HG03103 (cell line): ENCODE data around the gene ZC3H8.
A peak's percentile ranks its signal among the peaks of the same experiment; 100 is the strongest.
"Not testable (repeated sequence)": the region's sequence is repeated elsewhere in the genome, so short reads cannot be mapped to it uniquely, and the experiment has no call there.

Experiments
- ATAC-seq: cut with Tn5 transposase; IDR thresholded peaks from one replicate; pipeline ENCODE4 v1.9.1; 2021; ENCODE audit warnings: low read depth; ENCODE audit not compliant: unreplicated experiment

ZC3H8 gene

DNA sequence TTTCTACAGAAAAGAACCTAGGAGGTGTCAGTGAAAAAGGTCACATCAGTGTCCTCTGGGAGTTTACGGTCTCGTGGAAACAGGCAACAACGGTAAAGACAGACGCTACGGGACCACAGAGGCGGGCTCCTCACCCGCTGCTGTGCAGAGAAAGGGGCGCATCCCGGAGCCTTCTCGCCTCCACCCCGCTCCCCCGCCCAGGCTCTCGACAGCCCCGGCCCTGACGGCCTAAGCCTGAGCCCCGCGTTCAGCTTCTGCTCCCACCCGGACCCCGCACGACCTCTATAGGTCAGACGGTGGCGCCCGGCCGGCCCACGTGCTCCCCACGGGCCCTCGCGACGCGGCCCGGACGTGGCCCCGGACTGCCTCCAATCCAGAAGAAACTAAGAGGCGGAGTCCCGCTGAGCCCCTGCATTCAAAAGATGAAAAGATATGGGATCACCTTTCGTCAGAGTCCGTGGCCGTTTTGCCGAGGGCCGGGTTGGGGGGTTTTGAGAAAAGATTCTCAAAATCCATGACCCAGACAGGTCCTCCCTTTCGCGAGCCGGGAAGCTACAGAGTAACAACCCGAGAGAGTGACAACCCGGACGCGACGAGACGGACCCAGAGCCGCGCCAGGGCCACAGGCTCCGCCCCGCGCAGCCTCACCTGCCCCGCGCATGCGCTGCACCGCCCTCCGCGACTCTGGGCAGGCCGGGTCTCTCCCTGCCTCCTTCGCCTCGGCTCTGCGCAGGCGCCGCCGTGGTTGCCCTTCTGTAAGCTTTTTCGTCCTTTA is at the start of gene ZC3H8:
TSS of gene ZC3H8 (minus strand) at position 577 of the 775 bp plus-strand sequence. CDS start at position 516, 61 bp downstream.
- peak; percentile 73 for ATAC-seq

- no peak for ATAC-seq
These were observed 49.6 kb upstream of the ZC3H8 start for GRCh38 chr2:112304298-112304941.

- ATAC-seq = no peak
These were observed 47.1 kb upstream of the ZC3H8 start for GRCh38 chr2:112301973-112302372.

DNA sequence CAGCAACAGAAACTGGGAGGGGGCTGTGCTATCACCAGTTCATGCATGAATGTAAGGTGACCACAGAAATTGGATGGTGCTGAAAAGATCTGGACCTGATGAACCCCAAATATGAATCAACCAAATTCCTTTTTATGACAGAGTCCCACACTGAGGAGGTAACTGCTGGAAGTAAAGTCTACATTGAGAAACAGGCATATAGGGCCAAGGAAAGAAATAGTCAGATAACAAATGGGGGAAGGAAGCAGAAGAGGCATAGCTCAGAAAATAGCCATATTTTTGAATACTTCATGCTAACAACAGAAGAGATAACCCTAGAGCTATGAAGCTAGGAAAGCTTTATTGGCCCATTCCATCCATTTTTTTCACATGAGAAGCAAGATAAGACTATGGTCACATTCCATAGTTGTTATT is 46.3 kb upstream of the ZC3H8 start:
- no peak for ATAC-seq

DNA sequence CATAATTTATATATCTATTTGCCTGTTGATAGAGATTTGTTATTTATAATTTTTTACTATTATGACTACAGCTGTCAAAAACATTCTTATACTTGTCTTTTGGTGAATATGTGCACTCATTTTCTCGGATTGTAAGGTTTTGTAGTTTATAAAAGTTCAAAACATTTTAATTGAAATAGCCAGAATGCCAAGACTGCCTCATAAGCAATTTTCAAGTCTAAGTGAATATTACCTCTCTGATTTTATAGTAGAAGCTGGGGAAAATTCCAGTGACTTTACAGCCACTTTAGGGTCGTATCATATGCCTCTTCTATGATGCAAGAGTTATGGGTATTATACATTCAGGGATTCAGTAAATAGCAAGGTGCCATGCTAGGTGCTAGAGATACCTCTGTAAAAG is 41.6 kb upstream of the ZC3H8 start:
- no peak for ATAC-seq

DNA sequence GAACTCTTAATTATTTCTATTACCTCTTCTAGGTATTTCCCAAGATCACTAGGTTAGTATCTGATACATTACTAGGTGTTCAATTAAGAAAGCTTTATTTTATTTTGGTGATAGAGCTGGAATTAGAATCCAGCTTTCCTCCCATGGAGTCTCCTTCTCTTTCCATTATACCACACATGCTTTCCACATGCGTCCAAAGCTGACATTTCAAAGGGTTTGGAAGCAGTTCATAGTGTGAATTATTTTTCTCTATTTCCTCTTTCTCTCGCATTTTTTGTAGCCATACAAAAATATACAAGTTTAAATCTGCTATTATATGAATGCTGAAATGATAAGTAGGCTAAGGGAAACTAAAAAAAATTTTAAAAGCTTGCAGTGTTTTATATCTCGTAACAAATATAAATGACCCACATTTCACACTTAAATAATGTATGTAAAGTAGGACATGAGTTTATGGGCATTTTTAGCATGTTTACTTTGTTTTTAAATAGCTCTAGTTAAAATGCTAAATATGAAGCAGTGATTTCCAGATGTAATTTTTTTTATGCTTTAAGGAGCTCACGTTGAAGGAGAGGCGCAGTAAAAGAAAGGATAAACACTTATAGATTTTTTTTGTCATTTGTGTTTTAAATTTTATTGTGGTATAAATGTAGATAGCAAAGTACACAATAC is 40.7 kb upstream of the ZC3H8 start:
- no peak for ATAC-seq

DNA sequence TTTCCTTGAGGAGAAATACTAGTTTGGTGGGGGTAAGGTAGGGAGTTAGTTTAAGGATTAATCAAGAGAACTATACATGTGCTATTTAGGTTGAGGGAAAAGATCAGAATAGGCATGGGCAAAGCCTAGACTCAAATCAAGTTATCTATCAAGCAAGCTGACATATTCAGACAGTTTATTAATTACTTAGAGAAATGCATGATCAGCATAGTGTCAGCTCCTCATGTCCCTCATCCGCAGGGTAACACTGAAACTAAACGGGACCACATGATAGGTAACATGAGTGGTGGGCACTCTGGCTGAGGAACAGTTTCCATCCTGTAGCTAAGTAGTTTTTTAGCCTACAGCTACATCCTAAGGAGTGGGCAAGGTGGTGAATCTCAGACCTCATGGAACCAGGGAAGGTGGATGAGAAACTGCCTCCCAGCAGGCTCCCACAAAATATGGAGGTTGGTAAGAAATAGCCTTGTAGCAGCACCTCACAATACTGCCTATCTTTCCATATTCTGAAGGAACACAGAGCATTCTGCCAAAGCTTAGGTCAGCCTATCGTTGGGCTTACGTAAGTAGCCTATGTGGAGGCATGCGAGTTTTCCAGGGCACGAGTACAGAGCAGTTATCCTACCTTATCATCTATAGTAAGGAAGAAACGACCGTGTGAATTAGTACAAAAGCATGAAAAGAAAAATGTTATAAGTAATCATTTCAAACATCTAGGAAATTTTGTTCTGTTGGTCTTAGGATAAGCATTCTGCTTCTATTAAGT is 39.0 kb upstream of the ZC3H8 start:
- ATAC-seq = no peak

- ATAC-seq = no peak
These were observed 35.8 kb upstream of the ZC3H8 start for GRCh38 chr2:112290648-112291047.

GRCh38 chr2:112290088-112290487 is 35.2 kb upstream of the ZC3H8 start:
- no peak for ATAC-seq

- ATAC-seq = not testable (repeated sequence)
These were observed 28.7 kb upstream of the ZC3H8 start for GRCh38 chr2:112283535-112283934.

- ATAC-seq = not testable (repeated sequence)
These were observed 27.2 kb upstream of the ZC3H8 start for GRCh38 chr2:112282066-112282465.

DNA sequence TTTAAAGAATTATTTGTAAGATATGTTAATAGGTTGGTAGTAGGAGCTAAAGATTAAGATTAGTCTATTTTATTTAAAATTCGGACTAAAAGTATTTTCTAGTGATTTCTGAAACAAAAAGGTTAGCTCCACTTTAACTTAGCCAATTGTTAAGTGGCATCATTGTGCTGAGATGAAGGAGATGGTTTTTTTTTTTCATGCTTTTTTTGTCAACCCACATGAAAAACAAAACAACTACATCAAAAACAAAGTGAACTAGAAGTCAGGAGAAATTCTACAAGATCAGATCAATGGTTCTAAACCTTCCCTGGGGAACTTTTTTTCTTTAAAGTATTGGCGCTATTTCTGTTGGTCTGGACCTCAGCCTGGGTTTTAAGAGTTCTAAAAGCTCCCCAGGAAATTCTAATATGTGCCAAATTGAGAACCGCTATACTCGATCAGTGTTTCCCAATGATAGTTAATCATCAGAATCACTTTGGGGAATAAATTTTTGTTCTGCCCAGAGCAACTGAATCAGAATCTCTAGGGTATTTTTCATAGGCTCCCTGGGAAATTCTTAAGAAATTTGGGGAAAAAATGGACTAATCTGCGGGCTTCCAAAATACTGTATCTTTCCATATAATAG is 22.9 kb upstream of the ZC3H8 start:
- ATAC-seq = no peak

DNA sequence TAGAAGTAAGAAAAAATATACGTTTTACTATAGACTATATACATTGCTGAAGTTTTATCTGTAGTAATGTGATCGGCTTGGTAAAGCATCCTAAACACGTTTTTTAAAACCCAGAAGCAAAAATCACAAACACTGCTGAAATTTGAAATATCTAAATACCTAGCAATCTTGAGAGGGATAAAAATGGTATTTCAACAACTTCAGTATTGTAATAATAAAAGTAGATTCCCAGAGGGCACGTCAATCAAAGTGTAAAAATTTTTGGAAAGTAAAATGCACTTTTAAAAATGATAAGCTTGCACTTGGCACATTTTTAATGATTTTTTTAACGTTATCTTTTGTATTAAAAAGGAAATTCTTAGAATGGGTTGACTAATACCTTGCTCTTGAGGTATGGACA is 22.1 kb upstream of the ZC3H8 start:
- ATAC-seq = no peak

DNA sequence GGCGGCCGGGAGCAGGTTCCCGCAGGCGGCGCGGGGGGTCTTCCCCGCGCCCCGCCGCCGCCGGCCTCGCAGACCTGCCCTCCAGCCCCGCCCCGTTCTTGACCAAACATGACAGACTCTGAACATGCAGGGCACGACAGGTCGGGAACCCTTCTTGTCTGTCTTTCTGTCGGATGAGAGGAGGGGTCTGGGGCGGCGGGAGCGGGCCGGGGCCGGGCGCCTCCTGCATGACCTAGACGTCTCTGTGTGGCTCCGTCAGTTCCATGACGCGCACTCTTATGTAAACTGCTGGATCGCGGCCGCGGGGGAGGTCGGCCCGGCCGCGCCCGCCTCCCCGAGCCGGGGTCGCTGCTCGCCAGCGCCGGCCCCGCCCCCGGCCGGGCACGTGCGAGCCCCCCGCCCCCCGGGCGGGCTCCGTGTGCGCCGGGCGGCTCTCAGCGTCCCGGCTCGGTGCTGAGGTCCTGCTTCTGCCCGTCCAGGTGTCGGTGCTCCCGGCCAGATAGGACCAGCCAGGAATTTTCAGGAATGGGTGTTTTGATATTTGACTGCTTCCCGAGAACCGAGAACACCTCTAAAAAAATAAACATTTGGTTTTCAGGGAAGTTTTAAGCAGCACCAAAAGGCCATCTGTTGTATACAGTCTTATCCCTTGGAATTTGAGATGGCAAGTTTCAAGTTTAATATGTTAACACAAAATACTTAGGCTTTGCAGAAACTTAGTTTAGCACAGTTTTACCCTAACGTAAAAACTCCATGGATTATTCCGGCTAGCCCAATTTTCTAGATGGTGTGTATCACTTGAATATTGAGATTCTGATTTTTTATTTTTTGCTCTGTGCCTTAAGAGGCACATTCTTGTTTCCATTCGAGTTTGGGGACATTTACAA is 21.3 kb upstream of the ZC3H8 start:
- ATAC-seq = peak; percentile 44

- ATAC-seq = peak; percentile 95
These were observed 20.6 kb upstream of the ZC3H8 start, which contains the start of gene ZC3H6 for GRCh38 chr2:112275311-112275886. Gene ZC3H6 (plus strand): TSS chr2:112275597. CDS start chr2:112275995, 398 bp downstream.

DNA sequence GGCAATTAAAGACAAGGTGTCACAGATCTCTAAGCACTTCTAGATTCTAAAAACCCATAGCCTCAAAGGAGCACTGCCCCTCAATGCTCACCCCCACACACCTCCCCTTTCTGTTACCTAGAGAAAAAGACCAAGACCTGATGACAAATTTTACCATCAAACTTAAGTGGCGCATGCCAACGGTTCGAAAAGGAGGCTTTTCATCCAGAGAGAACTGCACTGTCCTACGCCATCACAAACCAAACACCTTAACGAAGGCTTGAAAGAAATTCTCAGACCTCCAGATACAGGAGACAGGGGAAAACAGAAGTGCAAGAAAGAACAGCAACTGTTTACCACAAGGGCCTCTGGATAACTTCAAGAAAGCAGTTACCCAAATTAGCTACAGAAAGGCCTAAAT is 18.5 kb upstream of the ZC3H8 start:
- no peak for ATAC-seq

GRCh38 chr2:112272669-112273068 is 17.8 kb upstream of the ZC3H8 start:
- no peak for ATAC-seq

DNA sequence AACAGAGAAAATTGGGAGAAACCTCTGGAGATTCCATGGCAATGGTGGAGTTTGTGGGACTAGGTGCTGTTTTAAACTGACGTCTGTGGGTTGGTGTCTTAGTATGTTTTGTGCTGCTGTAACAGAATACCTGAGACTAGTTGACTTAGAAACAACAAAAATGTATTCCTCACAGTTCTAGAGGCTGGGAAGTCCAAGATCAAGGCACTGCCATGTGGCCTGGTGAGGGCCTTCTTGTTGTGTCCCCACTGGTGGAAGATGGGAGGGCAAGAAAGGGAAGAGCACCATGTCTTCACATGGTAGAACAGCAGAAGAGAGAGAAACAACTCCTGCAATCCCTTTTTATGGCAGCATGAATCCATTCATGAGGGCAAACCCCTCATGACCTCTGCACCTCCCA is 13.7 kb upstream of the ZC3H8 start:
- ATAC-seq = no peak

DNA sequence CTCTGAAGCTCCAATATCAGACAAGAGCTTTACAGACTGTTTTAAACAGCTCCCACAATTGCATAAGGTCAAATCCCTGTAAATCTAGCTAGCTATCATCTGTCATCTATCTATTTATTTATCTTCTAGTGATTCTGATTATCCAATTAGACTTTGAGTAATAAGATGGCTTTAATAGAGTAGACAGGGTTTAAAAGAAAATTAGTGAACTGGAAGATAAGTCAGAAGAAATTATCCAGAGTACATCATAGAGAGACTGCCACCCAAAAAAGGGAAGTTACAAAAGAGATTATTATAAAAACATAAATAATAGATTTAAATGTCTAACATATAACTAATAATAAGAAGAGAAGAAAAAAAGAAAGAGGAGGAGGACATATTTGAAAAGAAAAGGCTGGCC is 8.0 kb upstream of the ZC3H8 start:
- ATAC-seq = no peak
